Endothelial cell (in vitro differentiated cells): Measurements from ENCODE around the gene DYNC1I1. TPM values are rescaled to one million over a fixed set of nuclear protein-coding genes. Genes with fewer than 3 reads are reported as not detected.

ENCODE experiments used
- DNase-seq: peaks from one replicate; pipeline ENCODE4 v3.0.0; 2021; ENCODE audit warnings: low spot score
- H3K27ac Mint-ChIP-seq: one replicate; pipeline ENCODE4 v1.8.0; 2021; ENCODE audit warnings: mixed read lengths, inconsistent platforms; ENCODE audit not compliant: unreplicated experiment
- H3K27me3 Mint-ChIP-seq: one replicate; pipeline ENCODE4 v1.8.0; 2021; ENCODE audit warnings: mild to moderate bottlenecking, moderate library complexity, mixed read lengths, inconsistent platforms; ENCODE audit not compliant: unreplicated experiment
- H3K36me3 Mint-ChIP-seq: one replicate; pipeline ENCODE4 v1.8.0; 2021; ENCODE audit warnings: mild to moderate bottlenecking, low read depth, mixed read lengths, inconsistent platforms; ENCODE audit not compliant: unreplicated experiment
- H3K4me1 Mint-ChIP-seq: one replicate; pipeline ENCODE4 v1.8.0; 2021; ENCODE audit warnings: mild to moderate bottlenecking, mixed read lengths, inconsistent platforms; ENCODE audit not compliant: unreplicated experiment
- H3K4me3 Mint-ChIP-seq: one replicate; pipeline ENCODE4 v1.8.0; 2021; ENCODE audit warnings: mild to moderate bottlenecking, mixed read lengths, inconsistent platforms; ENCODE audit not compliant: unreplicated experiment
- H3K9me3 Mint-ChIP-seq: one replicate; pipeline ENCODE4 v1.8.0; 2021; ENCODE audit warnings: mixed read lengths, inconsistent platforms; ENCODE audit not compliant: unreplicated experiment
- CTCF ChIP-seq: fragments of 200-600 bp; sonication (generic); IDR thresholded peaks from one replicate; pipeline ENCODE4 v1.5.0; 2021; ENCODE audit warnings: antibody characterized with exemption; ENCODE audit not compliant: unreplicated experiment
- total RNA-seq: library from RNA; stranded (reverse); fragmentation: NEBNext Ultra II Directional; extraction: Animal tissue kit (Norgen Biotek cat#: 25700); gene quantifications from one replicate; pipeline ENCODE4 v1.2.1, GENCODE V29; 2021; ENCODE audit not compliant: unreplicated experiment

The DYNC1I1 gene
- total RNA-seq, 1 donor from 2014 or later: 3.1 TPM

GRCh38 chr7:95777269-95777668, 4.9 kb downstream of the DYNC1I1 start:
- DNase-seq: no peak
- peaks cover 2% of the 10 kb centered on the region for H3K27me3 Mint-ChIP-seq
- peaks cover 4% of the 10 kb centered on the region for H3K4me1 Mint-ChIP-seq
- no peak for TF ChIP-seq CTCF
- no peak overlapping the region for H3K4me3 Mint-ChIP-seq
- H3K36me3 Mint-ChIP-seq: no peaks in the 10 kb centered on the region
- no peaks in the 10 kb centered on the region for H3K9me3 Mint-ChIP-seq
- H3K27ac Mint-ChIP-seq: no peak overlapping the region

- no peaks in the 10 kb centered on the region for H3K27me3 Mint-ChIP-seq
- no peaks in the 10 kb centered on the region for H3K36me3 Mint-ChIP-seq
- no peak overlapping the region for H3K4me3 Mint-ChIP-seq
- H3K4me1 Mint-ChIP-seq: no peaks in the 10 kb centered on the region
- no peak overlapping the region for H3K27ac Mint-ChIP-seq
- no peak for DNase-seq
- no peaks in the 10 kb centered on the region for H3K9me3 Mint-ChIP-seq
- no peak for TF ChIP-seq CTCF
Observed at GRCh38 chr7:95780665-95781064, 8.3 kb downstream of the DYNC1I1 start.

- no peaks in the 10 kb centered on the region for H3K27me3 Mint-ChIP-seq
- no peak for TF ChIP-seq CTCF
Observed at GRCh38 chr7:95781961-95782586, 9.7 kb downstream of the DYNC1I1 start.

GRCh38 chr7:95784796-95785195, 12.4 kb downstream of the DYNC1I1 start:
- no peak for DNase-seq
- H3K36me3 Mint-ChIP-seq: no peaks in the 10 kb centered on the region
- H3K9me3 Mint-ChIP-seq: no peaks in the 10 kb centered on the region
- H3K4me3 Mint-ChIP-seq: no peak overlapping the region
- no peaks in the 10 kb centered on the region for H3K27me3 Mint-ChIP-seq
- H3K4me1 Mint-ChIP-seq: no peaks in the 10 kb centered on the region
- no peak overlapping the region for H3K27ac Mint-ChIP-seq
- no peak for TF ChIP-seq CTCF

More at GRCh38 chr7:95781961-95782586, 9.7 kb downstream of the DYNC1I1 start:
- no peaks in the 10 kb centered on the region for H3K4me1 Mint-ChIP-seq
- no peaks in the 10 kb centered on the region for H3K36me3 Mint-ChIP-seq
- H3K9me3 Mint-ChIP-seq: no peaks in the 10 kb centered on the region
- DNase-seq: no peak
- H3K27ac Mint-ChIP-seq: no peak overlapping the region
- H3K4me3 Mint-ChIP-seq: no peak overlapping the region

GRCh38 chr7:95788258-95788657, 15.9 kb downstream of the DYNC1I1 start:
- Mint-ChIP-seq H3K4me3 (no peak overlapping the region), H3K27ac (no peak overlapping the region), H3K27me3 (no peaks in the 10 kb centered on the region), H3K9me3 (peaks cover 5% of the 10 kb centered on the region), H3K36me3 (peaks cover 6% of the 10 kb centered on the region), H3K4me1 (peaks cover 16% of the 10 kb centered on the region)
- DNase-seq: no peak
- TF ChIP-seq CTCF: no peak
